Smooth muscle cell of the coronary artery (primary cell): Measurements from ENCODE around the gene CSPG5. TPM values are rescaled to one million over a fixed set of nuclear protein-coding genes. Genes with fewer than 3 reads are reported as not detected.

Source experiments
- total RNA-seq: library from RNA; depleted of rRNA; stranded (reverse); fragments of >200 nt; gene quantifications from 2 replicates; pipeline ENCODE4 v1.2.3, GENCODE V29; 2014; ENCODE audit warnings: low replicate concordance

Gene CSPG5
- 0.12 and 0.15 TPM in 2 replicates for total RNA-seq

DNA sequence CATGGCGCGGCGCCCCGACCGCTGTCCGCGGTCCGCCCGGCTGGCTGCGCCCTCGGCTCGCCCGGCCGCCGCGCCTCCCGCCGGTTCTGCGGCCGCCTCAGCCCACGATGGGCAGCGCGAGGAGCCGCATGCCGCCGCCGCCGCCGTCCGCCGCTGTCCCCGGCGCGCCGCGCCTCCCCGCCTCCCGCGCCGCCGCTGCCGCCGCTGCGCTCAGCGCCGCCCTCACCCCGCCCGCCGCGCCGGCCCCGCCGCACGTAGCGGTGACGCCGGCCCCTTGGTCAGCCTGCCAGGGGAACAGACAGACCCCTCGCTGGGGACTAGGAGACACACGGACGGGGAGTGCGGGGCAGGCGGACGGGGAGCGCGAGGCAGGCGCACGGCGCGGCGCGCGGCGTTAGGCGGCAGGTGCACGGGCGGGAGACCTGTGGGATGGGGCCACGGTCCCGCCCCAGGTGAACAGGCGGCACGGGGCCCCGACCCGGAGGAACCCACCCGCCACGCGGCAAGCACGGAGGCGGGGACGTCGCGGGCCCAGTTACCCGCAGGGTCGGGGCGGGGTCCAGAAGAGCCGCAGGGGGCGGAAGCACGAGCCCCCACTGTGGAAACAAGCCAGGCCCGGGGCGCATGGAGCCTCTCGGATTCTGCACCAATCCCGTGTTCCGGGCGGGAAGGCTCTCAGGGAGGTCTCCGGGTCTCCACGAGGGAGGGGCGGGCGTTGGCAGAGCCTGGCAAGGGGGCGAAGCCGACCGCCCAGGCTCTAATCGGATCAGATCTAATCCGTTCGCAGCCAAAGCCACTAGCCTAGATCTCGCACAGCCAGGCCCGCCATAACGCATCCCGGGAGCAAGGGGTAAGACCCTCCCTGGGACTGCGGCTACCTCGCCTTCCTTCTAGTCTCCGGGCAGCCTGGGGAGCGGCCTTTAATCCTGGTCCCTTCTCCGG lies at the start of gene CSPG5:
Gene CSPG5, minus strand, starts transcription at position 175 of the 942 bp plus-strand sequence. Its CDS starts 172 bp downstream, at position 3.

DNA sequence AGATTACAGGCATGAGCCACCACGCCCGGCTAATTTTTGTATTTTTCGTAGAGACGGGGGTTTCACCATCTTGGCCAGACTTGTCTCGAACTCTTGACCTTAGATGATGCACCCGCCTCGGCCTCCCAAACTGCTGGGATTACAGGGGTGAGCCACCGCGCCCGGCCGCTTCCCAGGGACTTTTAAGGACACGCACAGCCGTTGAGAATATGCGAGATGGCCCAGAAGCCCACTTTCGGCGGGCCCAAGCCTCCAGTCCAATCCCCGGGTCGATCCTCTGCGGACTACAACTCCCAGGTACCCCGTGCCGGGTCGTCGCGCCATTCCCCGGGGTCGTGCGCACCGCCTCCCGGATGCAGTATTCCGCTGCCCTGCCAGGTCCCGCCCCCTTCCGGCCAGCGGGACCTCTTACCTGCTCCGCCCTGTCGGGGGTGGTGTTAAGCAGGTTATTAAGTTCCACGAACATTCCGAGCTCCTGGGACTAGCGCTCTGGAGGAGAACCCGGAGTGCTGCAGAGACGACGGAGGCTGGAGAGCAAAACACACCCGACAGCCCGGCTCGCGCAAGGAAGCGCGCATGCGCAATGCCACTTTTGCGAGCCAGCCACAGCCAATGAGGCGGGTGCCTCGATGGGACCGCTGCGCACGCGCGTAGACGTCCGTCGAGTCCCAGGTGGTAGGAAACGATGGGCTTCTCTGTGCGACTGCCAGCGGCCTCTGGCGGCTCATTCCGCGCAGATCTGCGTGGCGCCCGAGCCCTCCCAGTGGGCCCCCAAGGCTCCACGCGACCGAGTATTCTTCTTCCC lies 65.3 kb downstream of the CSPG5 start, which contains the start of gene ELP6:
Gene ELP6, minus strand, starts transcription at position 588 of the 805 bp plus-strand sequence. Its CDS starts 122 bp downstream, at position 466.

Other genes with a start within 250 kb of the CSPG5 start
- gene PTPN23, start 197.8 kb downstream of the CSPG5 start, total RNA-seq, result 9.8 and 12.9 TPM in 2 replicates
- 44.9 and 99.7 TPM in 2 replicates for gene SCAP, start 102.9 kb downstream of the CSPG5 start, total RNA-seq
- gene ELP6, start 65.2 kb downstream of the CSPG5 start, total RNA-seq, result 32.2 and 45.5 TPM in 2 replicates
- 26.8 and 29.5 TPM in 2 replicates for gene SMARCC1, start 203.0 kb upstream of the CSPG5 start, total RNA-seq
- gene DHX30, start 224.3 kb upstream of the CSPG5 start, total RNA-seq, result 43.3 and 52.5 TPM in 2 replicates